ENCODE data around the gene MAPK7. TPM values are rescaled to one million over a fixed set of nuclear protein-coding genes. Genes with fewer than 3 reads are reported as not detected.

The MAPK7 gene
- total and polyA plus RNA-seq, 3 donors from 2014 or later: 49.7 to 65.4 (median 54.1) TPM

DNA sequence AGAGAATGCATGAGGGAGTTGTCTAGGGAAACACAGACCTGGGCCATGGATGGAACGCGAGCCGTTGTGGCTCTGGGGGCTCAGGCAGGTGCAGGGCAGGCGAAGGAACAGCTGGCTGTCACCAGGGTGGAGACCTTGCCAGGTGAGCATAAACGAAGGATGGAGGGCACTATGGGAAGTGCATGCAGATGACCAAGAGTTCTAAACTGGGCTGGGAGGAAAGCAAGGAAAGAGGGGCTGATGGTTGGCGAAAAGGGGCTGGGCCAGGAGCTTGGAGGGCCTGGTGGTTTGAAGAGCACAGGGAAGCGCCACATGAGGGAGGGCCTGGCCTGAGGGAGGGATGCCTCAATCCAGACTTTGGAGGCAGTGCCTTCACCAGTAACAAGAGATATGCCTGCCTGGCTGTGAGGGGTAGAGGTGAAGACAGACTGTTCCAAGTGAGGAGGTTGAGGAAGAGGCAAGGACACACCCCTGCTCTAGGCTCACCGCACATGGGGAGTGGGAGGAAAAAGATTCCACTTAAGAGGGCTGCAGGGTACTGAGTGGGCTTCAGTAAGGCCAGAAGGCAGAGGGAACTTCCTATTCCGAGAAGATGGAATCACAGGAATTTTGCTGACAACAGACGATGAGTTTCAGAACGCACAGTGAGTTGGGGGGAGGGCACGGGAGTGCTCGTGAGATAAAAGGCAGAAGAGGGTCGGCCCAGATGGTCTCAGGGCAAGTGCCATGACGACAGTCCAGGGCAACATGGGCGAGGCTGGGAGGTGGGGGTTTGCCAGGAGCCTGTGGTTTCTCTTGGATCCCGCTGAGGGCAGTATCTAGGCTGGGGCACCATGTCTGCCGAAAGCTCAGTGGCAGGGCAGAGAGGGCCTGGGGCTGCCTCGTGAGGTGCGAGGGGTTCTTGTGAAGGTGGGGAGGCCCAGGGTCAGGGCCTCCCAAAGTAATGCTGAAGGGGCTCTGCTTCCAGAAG is 36.4 kb upstream of the MAPK7 start:
- WGBS, 2 donors: 68 to 71% methylated on average over 16 to 20 of the region's 20 CpGs
- no peak overlapping the region for H3K4me3 ChIP-seq
- TF ChIP-seq POLR2A (IDR thresholded peaks at IDR 0.05): no peak
- TF ChIP-seq, protein P1, sequence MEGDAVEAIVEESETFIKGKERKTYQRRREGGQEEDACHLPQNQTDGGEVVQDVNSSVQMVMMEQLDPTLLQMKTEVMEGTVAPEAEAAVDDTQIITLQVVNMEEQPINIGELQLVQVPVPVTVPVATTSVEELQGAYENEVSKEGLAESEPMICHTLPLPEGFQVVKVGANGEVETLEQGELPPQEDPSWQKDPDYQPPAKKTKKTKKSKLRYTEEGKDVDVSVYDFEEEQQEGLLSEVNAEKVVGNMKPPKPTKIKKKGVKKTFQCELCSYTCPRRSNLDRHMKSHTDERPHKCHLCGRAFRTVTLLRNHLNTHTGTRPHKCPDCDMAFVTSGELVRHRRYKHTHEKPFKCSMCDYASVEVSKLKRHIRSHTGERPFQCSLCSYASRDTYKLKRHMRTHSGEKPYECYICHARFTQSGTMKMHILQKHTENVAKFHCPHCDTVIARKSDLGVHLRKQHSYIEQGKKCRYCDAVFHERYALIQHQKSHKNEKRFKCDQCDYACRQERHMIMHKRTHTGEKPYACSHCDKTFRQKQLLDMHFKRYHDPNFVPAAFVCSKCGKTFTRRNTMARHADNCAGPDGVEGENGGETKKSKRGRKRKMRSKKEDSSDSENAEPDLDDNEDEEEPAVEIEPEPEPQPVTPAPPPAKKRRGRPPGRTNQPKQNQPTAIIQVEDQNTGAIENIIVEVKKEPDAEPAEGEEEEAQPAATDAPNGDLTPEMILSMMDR (IDR thresholded peaks at IDR 0.05): no peak
- no peak for DNase-seq
- no peaks in the 10 kb centered on the region for H3K36me3 ChIP-seq (ENCODE audit: low read depth, missing control alignments)
- peak overlapping the region in 1 of 2 donors; percentile 59 for H3K27ac ChIP-seq
- no peaks in the 10 kb centered on the region for H3K27me3 ChIP-seq
- H3K4me1 ChIP-seq: peaks cover 12% of the 10 kb centered on the region
- intact Hi-C loops (cut with DNase I; ENCODE audit: low total_unique reads): no loop called here
- H3K9me3 ChIP-seq: no peaks in the 10 kb centered on the region

DNA sequence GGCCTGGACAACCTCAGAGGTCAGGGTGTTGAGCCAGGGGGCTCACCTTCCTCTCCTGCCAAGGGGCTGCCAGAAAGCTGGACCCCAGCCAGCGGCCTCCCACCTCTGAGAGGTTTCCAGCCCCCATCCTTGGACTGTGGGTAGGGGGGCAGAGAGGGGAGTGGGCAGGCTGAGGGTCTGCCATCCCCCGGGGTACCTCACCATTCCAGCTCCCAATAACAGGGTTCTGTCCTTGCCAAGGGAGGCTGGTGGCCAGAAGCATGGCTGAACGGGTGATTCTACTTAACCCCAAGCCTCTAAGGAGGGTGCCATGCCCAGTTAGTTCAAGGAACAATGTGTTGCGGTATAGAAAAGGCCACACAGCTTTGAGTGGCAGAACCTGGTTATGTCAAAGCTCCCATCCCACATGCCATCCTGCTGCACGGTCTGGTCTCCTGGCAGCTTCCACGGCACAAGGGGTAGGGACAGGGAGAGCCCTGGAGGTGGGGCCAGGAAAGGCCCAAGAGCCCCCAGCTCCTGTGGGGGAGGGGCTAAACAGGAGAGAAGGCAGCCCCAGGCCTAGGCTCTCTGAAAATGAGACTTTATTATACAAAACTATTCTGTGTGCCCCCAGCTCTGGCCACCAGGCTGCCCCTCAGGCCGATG is 35.6 kb upstream of the MAPK7 start:
- peak overlapping the region in 1 of 2 donors; percentile 59 for H3K27ac ChIP-seq

DNA sequence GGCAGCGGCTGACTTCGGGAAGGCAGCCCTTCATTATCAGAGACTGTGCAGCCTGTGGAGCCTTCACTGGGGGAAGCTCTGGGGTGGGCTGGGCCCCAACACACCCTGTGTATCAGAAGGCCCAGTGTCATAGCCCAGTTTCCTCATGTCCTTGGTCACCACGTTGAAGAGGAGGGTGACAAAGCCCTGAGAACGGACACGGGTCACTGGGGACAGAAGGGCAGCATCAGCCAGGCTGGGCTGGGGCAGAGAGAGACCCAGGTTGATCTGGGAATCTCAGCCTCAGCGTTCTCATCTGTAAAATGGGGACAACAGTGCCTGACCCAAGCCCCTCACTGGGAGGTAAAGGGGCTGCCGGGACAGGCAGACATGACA is 35.1 kb upstream of the MAPK7 start:
- intact Hi-C loops (cut with DNase I; ENCODE audit: low total_unique reads): no loop called here
- H3K9me3 ChIP-seq: no peaks in the 10 kb centered on the region
- no peaks in the 10 kb centered on the region for H3K36me3 ChIP-seq (ENCODE audit: low read depth, missing control alignments)
- peaks cover 18% of the 10 kb centered on the region for H3K4me1 ChIP-seq
- no peaks in the 10 kb centered on the region for H3K27me3 ChIP-seq
- WGBS, 2 donors: 82 to 90% methylated on average over 7 of the region's 7 CpGs
- H3K27ac ChIP-seq: no peak overlapping the region
- DNase-seq: no peak
- TF ChIP-seq, protein P1 (IDR thresholded peaks at IDR 0.05): no peak
- TF ChIP-seq POLR2A (IDR thresholded peaks at IDR 0.05): no peak
- no peak overlapping the region for H3K4me3 ChIP-seq

More for the DNA sequence above, 35.6 kb upstream of the MAPK7 start:
- WGBS, 2 donors: 67 to 78% methylated on average over 3 to 7 of the region's 7 CpGs
- intact Hi-C loops (cut with DNase I; ENCODE audit: low total_unique reads): no loop called here
- H3K27me3 ChIP-seq: no peaks in the 10 kb centered on the region
- no peak for DNase-seq
- H3K4me3 ChIP-seq: no peak overlapping the region
- H3K9me3 ChIP-seq: no peaks in the 10 kb centered on the region
- TF ChIP-seq, protein P1 (IDR thresholded peaks at IDR 0.05): no peak
- TF ChIP-seq POLR2A (IDR thresholded peaks at IDR 0.05): no peak
- H3K36me3 ChIP-seq (ENCODE audit: low read depth, missing control alignments): no peaks in the 10 kb centered on the region
- H3K4me1 ChIP-seq: peaks cover 18% of the 10 kb centered on the region

DNA sequence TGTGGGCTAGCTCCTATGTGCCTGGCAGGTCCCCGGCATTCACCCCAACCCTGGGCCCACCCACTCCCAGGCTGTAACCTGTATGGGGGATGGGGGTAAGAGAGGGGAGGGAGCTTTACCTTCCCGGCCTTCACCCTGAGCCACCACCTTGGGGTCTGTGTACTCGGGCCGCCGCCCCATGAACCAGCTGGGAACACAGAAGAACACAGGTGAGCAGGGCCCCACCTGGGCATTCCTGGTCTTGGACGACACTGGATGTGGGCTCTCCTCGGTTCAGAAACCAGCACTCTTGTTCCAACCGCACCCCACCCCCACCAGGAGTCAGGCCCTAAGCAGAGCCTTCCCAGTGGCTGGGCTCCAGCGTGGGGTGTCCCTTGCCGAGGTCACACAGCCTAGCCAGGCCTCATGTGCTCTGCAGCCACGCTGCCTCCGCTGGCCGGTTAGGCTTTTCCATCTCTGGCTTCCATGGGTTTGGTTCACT is 34.6 kb upstream of the MAPK7 start:
- H3K4me1 ChIP-seq: peaks cover 18% of the 10 kb centered on the region

More for the DNA sequence above, 34.6 kb upstream of the MAPK7 start:
- Histone ChIP-seq H3K36me3 (ENCODE audit: low read depth, missing control alignments) (no peaks in the 10 kb centered on the region), H3K27ac (peak overlapping the region in 1 of 2 donors; percentile 39), H3K4me3 (no peak overlapping the region), H3K27me3 (no peaks in the 10 kb centered on the region), H3K9me3 (no peaks in the 10 kb centered on the region)
- peak; percentile 61 for DNase-seq
- WGBS, 2 donors: 54 to 72% methylated on average over 7 to 13 of the region's 13 CpGs
- intact Hi-C loops (cut with DNase I; ENCODE audit: low total_unique reads): no loop called here
- TF ChIP-seq POLR2A (IDR thresholded peaks at IDR 0.05): no peak
- TF ChIP-seq, protein P1 (IDR thresholded peaks at IDR 0.05): no peak
